Caco-2 (cell line): ENCODE measurements around the gene ASAP2. TPM values are rescaled to one million over a fixed set of nuclear protein-coding genes. Genes with fewer than 3 reads are reported as not detected.

Experiments
- BruUV-seq: library from RNA; stranded (reverse); fragments of 400-500 nt; replicated peaks from 2 replicates; lab custom pipeline; 2021; lab: Mats Ljungman, UMichigan
- CTCF ChIA-PET: fragments of 300-600 bp; sonication (Branson Sonifier 250); formaldehyde crosslinking; loops from one replicate; lab custom pipeline; 2022; ENCODE audit warnings: antibody characterized with exemption; lab: Charles Lee
- POLR2A ChIA-PET: fragments of 300-600 bp; sonication (Branson Sonifier 250); formaldehyde crosslinking; loops from one replicate; lab custom pipeline; 2022; ENCODE audit warnings: antibody characterized with exemption; lab: Charles Lee
- DNase-seq, 2 experiments: peaks; one replicate each; pipeline versions ENCODE4 v3.0.0 to v3.0.0-alpha.2; 2020 to 2022
- H3K27me3 ChIP-seq: replicated peaks from 2 replicates; pipeline ENCODE4 v1.6.0; 2011; ENCODE audit warnings: low read length; ENCODE audit not compliant: control insufficient read depth, insufficient read depth
- H3K36me3 ChIP-seq: 2 replicates; pipeline ENCODE4 v1.5.1; 2011; ENCODE audit warnings: low read length; ENCODE audit not compliant: control insufficient read depth, insufficient read depth
- H3K4me1 ChIP-seq: fragments of 250-450 bp; sonication (Bioruptor Pico); 2 replicates; pipeline ENCODE4 v1.5.1; 2020; ENCODE audit warnings: mild to moderate bottlenecking
- H3K4me3 ChIP-seq: 2 replicates; pipeline ENCODE4 v1.5.1; 2011; ENCODE audit warnings: low read depth, mild to moderate bottlenecking, control low read depth, low read length
- H3K9me3 ChIP-seq: fragments of 250-450 bp; sonication (Bioruptor Pico); 2 replicates; pipeline ENCODE4 v1.5.1; 2020; ENCODE audit warnings: mild to moderate bottlenecking, moderate library complexity
- H3K27ac Mint-ChIP-seq: one replicate; pipeline ENCODE4 v1.8.0; 2022; ENCODE audit warnings: mixed read lengths; ENCODE audit not compliant: unreplicated experiment
- H3K27me3 Mint-ChIP-seq: one replicate; pipeline ENCODE4 v1.8.0; 2022; ENCODE audit warnings: mixed read lengths; ENCODE audit not compliant: insufficient read depth, unreplicated experiment
- H3K36me3 Mint-ChIP-seq: one replicate; pipeline ENCODE4 v1.8.0; 2022; ENCODE audit warnings: mild to moderate bottlenecking, mixed read lengths; ENCODE audit not compliant: insufficient read depth, unreplicated experiment
- H3K4me1 Mint-ChIP-seq: one replicate; pipeline ENCODE4 v1.8.0; 2022; ENCODE audit warnings: low read depth, mixed read lengths; ENCODE audit not compliant: unreplicated experiment
- H3K4me3 Mint-ChIP-seq: one replicate; pipeline ENCODE4 v1.8.0; 2022; ENCODE audit warnings: mild to moderate bottlenecking, moderate library complexity, mixed read lengths; ENCODE audit not compliant: unreplicated experiment
- H3K9me3 Mint-ChIP-seq: one replicate; pipeline ENCODE4 v1.8.0; 2022; ENCODE audit warnings: mixed read lengths; ENCODE audit not compliant: unreplicated experiment
- CTCF ChIP-seq, 2 experiments: fragments of 200-600 bp in 1 of 2; IDR thresholded peaks; 1 replicate in 1 of 2; 2 replicates in 1 of 2; pipeline versions ENCODE4 v1.5.1 to v1.8.0; 2011 to 2022; ENCODE audit warnings: antibody characterized with exemption in 1 of 2, control low read depth in 1 of 2, inconsistent platforms in 1 of 2, low read depth in 1 of 2, low read length in 1 of 2, mild to moderate bottlenecking in 1 of 2, moderate library complexity in 1 of 2; ENCODE audit not compliant: insufficient read depth in 1 of 2, severe bottlenecking in 1 of 2, unreplicated experiment in 1 of 2
- intact Hi-C: fragments of 100-400 bp; cut with micrococcal nuclease; formaldehyde crosslinking; loops from one replicate; pipeline ENCODE4 v1.10.0; 2022; ENCODE audit not compliant: unreplicated experiment
- total RNA-seq: library from RNA; stranded (reverse); gene quantifications from 2 replicates; pipeline ENCODE4 v1.2.3, GENCODE V29; 2022

The ASAP2 gene
- total RNA-seq, 1 experiment from 2014 or later, result 25.6 TPM

DNA sequence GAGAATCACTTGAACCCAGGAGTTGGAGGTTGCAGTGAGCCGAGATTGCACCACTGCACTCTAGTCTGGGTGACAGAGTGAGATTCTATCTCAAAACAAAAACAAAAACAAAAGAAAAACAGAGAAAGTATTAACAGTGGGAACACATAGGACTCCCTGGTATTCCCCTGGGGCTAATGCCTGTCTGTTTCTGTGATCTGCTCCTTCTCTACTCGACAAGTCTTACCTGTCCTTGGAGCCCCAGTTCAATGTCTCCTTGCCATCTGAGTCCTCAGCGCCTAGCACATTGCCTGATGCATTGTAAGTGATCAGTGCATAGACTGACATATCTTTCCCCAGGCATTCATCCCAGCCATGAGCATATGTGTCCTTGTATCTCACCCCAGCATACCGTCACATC, 85.8 kb downstream of the ASAP2 start:
- POLR2A ChIA-PET, result no interaction called here

GRCh38 chr2:9294764-9295163, 88.2 kb downstream of the ASAP2 start:
- TF ChIP-seq CTCF (IDR thresholded peaks at IDR 0.05; ENCODE audit: insufficient read depth in 1 of 2, low read depth in 1 of 2, low read length in 1 of 2, severe bottlenecking in 1 of 2, unreplicated experiment in 1 of 2), result no peak

More for the DNA sequence above, 85.8 kb downstream of the ASAP2 start:
- Histone ChIP-seq H3K4me1 (peaks cover 6% of the 10 kb centered on the region; the same call in 1 of the 2 replicates), H3K4me3 (no peak overlapping the region), H3K9me3 (no peaks in the 10 kb centered on the region), H3K36me3 (no peaks in the 10 kb centered on the region; the same call in 1 of the 2 replicates), H3K27me3 (no peaks in the 10 kb centered on the region)
- H3K27ac Mint-ChIP-seq, result no peak overlapping the region
- H3K27me3 Mint-ChIP-seq, result no peaks in the 10 kb centered on the region
- H3K4me3 Mint-ChIP-seq, result no peak overlapping the region
- H3K9me3 Mint-ChIP-seq, result no peaks in the 10 kb centered on the region
- CTCF ChIA-PET, result no interaction called here
- intact Hi-C loops, result no loop called here
- no peak for DNase-seq
- H3K36me3 Mint-ChIP-seq, result no peaks in the 10 kb centered on the region
- H3K4me1 Mint-ChIP-seq, result peaks cover 3% of the 10 kb centered on the region
- no TSS peak for BruUV-seq
- no peak for TF ChIP-seq CTCF (IDR thresholded peaks at IDR 0.05; ENCODE audit: insufficient read depth in 1 of 2, low read depth in 1 of 2, low read length in 1 of 2, severe bottlenecking in 1 of 2, unreplicated experiment in 1 of 2)

DNA sequence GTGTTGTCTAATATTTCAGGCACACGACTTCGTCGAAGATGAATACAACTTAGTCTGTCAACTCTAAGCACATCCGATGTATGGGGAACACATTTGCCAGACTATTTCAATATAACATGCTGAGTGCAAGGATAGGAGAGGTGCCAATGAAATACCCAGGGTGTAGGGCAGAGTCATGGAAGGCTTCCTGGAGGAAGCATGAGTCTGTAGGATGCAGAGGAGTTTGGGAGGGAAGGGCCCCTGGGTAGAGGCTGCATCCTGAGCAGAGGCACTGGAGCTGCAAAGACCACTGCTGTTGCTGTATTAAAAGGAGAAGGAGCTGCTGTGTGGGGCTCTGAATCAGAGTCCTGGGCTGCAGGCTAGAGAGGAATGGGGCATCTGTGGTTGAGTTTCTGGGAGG, 89.9 kb downstream of the ASAP2 start:
- Mint-ChIP-seq H3K27ac (no peak overlapping the region), H3K36me3 (no peaks in the 10 kb centered on the region), H3K4me3 (no peak overlapping the region), H3K4me1 (no peaks in the 10 kb centered on the region), H3K9me3 (no peaks in the 10 kb centered on the region), H3K27me3 (no peaks in the 10 kb centered on the region)
- CTCF ChIA-PET, result interaction anchor here (1.1 kb wide), 1 partner anchor 37 kb away, joined by 3 read pairs; no protein-coding TSS in a partner anchor
- TF ChIP-seq CTCF (IDR thresholded peaks at IDR 0.05; ENCODE audit: insufficient read depth in 1 of 2, low read depth in 1 of 2, low read length in 1 of 2, severe bottlenecking in 1 of 2, unreplicated experiment in 1 of 2), result no peak
- H3K4me3 ChIP-seq, result no peak overlapping the region
- POLR2A ChIA-PET, result no interaction called here
- no TSS peak for BruUV-seq
- no peaks in the 10 kb centered on the region for H3K4me1 ChIP-seq
- H3K36me3 ChIP-seq, result no peaks in the 10 kb centered on the region; the same call in 1 of the 2 replicates
- no peaks in the 10 kb centered on the region for H3K9me3 ChIP-seq
- no peak for DNase-seq
- intact Hi-C loops, result no loop called here
- no peaks in the 10 kb centered on the region for H3K27me3 ChIP-seq

More at GRCh38 chr2:9294764-9295163, 88.2 kb downstream of the ASAP2 start:
- no peaks in the 10 kb centered on the region for H3K36me3 Mint-ChIP-seq
- Histone ChIP-seq H3K4me3 (no peak overlapping the region), H3K36me3 (no peaks in the 10 kb centered on the region; the same call in 1 of the 2 replicates), H3K4me1 (no peaks in the 10 kb centered on the region), H3K27me3 (no peaks in the 10 kb centered on the region), H3K9me3 (no peaks in the 10 kb centered on the region)
- no TSS peak for BruUV-seq
- intact Hi-C loops, result no loop called here
- no peaks in the 10 kb centered on the region for H3K4me1 Mint-ChIP-seq
- H3K27ac Mint-ChIP-seq, result no peak overlapping the region
- ChIA-PET CTCF (no interaction called here), POLR2A (no interaction called here)
- H3K9me3 Mint-ChIP-seq, result no peaks in the 10 kb centered on the region
- H3K27me3 Mint-ChIP-seq, result no peaks in the 10 kb centered on the region
- DNase-seq, result no peak
- no peak overlapping the region for H3K4me3 Mint-ChIP-seq
